Activated CD4-positive, CD25-positive, alpha-beta regulatory T cell treated with anti-CD3 and anti-CD28 coated beads, Interleukin-2, amount 50 U/mL, for 16 hours (primary cell): ENCODE results near the gene SSBP4.

Source experiments
- DNase-seq: peaks from one replicate; pipeline ENCODE4 v3.0.0-alpha.2; 2020; ENCODE audit warnings: low read depth, low spot score

The SSBP4 gene

DNA sequence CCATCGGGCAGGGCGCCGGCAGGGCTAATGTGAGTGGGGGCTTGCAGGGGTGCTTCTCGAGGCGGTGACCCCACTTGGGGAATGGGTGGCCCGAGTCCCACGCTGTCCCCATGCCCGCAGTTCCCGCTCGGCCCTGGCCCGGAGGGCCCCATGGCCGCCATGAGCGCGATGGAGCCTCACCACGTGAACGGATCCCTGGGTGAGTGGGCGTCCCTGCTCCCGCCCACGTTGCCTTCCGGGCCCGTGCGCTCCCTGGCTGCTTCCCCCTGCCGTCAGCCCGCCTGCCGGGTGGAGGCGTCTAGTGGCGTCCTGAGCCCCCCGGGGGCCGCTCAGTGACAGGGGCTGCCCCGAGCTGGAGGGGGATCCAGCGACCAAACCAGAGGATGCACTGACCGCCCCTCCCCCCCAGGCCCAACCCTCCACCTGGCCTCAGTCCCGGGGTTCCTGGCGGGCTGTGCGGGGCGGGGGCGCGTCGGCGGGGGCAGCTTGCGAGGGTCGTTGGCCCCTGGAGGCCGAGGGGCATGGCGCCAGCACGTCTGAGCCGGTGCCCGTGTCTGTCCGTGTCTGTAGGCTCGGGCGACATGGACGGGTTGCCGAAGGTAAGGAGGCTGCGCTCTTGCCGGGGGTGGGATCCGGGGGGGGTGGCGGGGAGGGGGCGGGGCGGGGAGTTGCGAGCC is 14.0 kb downstream of the SSBP4 start:
- no peak for DNase-seq

DNA sequence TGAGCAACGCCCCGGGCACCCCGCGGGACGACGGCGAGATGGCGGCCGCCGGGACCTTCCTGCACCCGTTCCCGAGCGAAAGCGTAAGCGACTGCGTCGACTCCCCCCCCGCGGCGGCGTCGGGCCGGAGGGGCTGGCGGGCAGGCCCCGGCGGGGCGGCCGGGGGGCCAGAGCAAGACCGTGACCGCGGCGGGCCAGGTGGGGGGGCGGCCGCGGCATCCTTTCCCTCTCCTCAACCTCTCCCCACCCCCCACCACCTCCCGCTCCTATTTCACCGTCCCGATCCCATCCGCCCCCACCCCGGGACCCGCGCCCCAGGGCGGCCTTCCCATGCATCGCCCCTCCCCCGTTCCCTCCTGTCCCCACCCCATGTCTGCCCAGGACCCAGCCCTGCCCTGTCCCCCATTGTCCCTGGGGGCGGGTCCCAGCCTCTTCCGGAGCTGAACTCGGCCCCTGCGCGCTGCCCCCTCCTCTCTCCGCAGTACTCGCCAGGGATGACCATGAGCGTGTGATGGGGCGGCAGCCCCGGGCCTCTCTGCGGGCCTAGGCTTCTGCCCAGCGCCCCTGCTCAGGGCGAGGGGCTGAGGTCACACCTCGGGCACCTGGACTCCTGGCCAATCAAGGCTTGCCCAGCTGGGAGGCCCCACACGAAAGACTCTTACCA is 14.7 kb downstream of the SSBP4 start:
- no peak for DNase-seq

DNA sequence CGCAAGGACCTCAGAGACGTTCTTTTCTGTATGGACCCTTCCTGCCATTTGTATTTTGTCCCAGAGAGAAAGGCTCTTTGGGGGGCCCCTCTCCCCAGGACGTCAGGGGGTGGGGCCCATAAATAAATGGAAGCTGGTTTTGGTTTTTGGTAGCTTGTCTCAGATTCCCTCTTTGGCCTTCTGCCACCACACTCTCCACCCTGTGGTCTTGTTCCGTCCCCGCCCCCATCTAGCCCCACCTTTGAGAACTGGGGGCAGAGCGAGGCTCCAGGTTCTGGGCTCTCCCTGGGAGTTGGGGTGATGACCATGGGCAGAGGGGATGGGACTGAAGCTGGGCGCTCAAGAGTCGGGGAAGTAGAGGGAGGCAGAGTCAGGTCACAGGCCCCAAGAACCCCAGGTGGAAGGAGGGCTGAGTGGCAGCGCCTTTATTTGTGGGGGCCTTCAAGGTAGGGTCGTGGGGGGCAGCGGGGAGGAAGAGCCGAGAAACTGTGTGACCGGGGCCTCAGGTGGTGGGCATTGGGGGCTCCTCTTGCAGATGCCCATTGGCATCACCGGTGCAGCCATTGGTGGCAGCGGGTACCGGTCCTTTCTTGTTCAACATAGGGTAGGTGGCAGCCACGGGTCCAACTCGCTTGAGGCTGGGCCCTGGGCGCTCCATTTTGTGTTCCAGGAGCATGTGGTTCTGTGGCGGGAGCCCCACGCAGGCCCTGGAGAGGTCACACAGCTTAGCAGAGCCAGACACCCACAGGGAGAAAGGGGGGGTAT is 15.4 kb downstream of the SSBP4 start:
- DNase-seq, result no peak

DNA sequence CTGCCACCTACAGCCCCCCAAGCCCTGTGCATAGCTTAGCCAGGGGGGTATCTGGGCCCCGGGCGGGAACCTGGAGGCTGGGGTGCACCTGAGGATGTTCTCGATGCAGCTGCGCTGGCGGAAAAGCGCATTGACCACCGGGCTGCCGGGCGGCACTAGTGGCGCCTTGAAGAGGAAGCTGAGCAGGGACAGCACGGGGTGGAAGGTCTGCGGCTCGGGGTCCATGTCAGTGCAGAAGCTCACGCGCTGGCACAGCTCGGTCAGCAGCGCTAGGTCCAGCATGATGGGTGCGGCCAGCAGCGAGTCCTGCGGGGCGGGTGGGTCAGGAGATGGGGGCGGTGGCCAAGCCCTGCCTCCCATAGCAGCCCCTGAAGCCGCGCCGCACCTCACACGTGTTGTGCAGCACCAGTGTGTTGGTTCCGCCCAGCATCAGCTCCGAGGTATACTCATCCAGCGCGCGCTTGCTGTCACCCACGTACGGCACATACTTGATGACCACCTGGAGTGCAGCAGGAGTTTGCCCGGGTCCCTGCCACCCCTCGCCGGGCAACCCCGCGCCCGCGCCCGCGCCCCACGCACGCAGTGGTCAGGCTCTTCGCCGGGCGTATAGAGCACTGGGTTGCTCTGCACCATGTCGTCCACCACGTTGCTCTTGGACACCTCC is 16.1 kb downstream of the SSBP4 start:
- no peak for DNase-seq

DNA sequence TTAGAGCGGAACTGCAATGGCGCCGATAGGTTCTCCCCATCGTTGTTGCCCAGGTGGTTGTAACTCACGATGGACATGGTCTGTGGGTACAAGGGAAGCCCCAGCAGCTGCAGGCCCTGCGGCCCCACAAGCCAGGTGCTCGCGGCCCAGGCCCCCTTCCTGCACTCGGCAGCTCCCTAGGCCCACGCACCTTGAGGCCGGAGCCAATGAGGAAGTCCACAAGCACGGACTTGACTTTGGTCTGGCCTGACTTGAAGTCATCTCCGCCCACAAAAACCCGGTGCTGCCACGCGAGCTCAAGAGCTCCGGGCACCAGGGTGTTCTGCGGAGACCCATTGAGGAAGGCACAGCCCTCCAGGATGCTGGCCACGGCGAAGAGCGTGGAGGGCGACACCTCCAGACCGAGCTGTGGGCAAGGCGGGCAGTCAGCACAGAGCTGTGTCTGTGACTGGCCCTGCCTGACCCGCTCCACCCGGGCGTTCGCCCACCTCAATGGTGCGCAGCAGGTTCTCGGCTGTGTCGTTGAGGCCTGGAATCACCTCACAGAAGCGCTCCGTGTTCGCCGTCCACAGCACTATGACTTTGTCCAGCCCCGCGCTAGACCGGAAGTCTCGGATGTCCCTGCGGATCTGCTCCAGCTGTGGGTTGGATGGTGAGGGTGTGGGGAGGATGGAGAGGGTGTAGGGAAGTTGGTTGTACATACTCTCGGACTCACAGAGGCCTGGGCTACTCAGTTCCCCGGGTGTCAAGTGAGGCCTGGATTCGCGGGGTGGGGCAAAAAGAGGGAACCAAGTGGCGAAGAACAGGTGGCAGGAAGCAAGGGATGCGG is 16.9 kb downstream of the SSBP4 start:
- DNase-seq, result no peak

DNA sequence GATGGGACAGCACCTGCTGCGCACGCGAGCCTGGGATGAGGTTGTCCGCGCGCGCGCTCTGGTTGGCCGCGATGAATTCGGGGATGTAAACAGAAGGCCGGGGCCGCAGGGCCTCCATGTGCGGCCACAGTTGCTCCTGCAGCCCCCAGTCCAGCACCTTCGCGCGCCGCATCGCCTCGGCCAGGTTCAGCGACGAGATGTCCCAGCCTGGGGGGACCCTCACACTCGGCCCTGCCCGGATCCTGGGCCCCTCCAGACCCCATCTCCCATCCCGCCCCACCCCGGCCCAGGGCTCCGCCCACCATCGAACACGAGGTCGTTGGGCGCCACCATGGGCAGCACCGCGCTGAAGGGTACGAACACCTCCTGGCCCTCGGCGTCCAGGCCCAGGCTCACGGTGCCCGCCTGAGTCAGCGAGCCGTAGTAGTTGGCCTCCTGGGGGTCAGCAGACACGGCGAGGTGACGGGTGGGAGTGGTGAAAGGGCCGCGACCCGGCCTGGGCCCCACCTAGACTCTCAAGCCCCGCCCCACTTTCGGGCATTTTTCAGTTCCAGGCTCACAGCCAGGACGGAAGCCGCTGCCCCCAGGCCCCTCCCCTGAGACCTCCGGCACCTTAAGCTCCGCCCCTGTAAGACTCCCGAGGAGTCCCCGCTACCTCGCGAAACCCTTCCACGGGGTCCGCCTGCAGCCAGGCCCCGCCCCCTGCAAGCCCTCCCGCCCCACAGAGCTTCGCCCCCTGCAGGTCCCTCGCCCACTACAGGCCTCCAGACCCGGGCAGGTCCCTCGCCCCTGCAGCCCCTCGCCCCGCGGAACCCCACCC is 17.7 kb downstream of the SSBP4 start:
- DNase-seq, result no peak

DNA sequence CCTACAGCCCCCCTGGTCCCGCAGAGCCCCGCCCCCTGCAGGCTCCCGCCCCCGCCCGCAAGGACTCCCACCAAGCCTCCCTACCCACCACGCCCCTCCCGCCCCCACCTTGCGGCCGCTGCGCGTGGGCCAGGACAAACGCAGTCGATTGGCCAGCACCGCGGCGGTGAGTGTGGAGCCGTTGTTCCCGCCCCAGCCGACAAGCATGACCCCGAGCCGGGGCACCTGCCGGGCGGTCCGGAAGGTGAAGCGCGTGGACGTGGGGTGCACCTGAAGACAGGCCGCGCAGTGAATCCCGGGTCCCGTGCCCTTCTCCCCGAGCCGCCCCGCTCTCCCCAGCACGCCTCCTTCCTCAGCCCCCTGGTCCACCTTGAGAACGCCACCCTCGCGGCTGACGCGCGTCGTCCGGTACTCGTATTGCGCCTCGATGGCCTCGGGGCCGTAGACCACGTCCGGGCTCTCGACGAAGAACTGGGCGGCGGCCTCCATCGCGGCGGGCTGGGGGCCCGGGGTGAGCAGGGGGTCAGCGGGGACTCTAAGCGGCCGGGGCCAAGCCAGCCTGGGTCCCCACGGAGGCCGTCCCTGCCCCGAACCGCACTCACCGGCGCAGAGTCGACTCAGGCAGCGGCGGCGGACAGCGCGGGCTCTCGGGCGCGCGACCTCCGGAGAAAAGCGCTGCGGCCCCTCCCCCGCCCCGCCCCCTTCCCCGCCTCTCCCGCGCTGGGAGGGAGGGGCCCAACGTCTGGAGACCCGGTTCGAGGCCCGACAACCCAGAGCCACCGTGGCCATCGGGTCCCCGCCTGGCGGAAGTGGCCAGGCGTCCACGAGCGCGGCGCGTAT is 18.5 kb downstream of the SSBP4 start, which contains the start of gene ISYNA1:
Gene ISYNA1, minus strand, starts transcription at position 643 of the 840 bp plus-strand sequence. Its CDS starts 154 bp downstream, at position 489.
- no peak for DNase-seq

DNA sequence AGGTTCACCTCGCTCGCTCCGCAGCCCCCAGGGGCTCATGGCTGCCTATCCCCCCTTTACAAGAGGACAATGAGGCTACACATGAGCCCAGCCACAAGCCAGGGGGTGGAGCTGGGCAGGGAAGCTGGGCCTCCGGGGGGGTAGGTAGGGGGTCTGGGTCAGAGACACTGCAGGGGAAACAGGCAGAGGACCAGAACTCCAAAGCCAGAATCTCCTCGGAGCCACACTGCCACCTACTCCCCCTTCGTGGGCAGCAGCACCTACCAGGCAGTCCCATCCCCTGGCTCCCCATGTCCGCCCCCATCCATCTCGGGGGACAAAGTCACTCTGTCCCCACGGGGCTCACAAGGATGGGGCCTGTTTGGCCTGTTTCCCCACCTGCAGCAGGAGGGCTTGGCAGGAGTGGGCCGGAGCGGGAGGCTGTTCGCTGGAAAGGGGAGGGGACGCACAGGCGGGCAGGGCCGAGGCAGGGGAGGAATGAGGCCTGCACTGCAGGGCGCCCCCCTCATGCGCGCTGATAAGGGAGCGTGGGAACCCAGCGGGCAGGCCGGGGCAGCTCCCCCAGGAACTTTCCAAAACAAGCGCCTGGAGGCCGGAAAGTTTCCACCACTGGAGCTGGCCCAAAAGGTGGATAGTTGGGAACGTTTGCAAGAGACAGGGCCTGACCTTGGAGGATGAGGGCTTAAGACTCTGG is 19.3 kb downstream of the SSBP4 start:
- DNase-seq, result no peak

DNA sequence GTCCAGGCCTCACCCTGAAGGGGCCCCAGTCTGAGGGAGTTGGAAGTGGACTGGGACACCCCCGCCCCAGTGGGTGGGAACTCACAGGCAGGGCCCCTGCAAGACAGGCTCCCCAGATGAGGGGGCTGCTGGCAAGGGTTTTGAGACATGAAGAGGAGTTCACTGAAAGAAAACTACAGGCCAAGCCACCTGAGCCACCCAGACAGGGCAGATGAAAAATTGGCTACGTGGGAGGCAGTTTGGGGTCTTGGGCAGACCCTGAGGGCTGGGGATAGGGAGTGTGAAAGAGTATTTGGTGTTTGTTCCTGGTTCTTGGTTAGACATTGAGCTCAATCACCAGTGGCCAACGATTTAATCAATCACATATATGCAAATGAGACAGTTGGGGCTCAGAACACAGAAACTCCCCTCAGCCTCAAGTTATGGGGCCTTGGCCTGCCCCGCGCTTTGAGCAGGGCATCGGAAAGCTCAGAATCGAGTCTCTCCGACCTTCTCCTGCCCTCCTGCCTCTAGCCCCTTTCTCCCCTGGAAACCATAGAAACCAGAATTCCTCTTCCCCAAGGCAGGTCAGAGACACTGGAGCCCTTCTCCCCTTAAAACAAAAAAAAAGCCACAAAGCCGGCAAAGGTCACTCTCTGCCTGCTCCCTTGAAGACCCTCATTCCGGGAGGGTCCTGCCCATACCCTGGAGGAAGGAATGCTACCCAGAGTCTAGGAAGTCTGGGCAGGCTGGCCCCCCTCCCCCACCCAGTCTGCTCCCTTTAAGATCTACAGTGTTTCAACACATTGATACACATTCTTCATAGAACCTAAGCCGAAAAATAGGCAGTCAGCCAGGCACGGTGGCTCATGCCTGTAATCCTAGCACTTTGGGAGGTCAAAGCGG is 20.1 kb downstream of the SSBP4 start:
- DNase-seq, result no peak

DNA sequence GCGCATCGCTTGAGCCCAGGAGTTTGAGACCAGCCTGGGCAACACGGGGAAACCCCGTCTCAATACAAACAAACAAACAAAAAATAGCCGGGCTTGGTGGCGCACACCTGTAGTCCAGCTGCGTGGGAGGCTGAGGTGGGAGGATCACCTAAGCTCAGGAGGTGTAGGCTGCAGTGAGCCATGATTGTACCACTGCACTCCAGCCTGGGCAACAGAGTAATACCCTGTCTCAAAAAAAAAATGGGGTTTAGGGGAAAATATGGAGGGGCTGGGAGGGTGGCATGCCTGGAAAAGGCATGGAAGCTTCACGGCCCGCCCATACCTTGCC is 20.7 kb downstream of the SSBP4 start:
- no peak for DNase-seq

DNA sequence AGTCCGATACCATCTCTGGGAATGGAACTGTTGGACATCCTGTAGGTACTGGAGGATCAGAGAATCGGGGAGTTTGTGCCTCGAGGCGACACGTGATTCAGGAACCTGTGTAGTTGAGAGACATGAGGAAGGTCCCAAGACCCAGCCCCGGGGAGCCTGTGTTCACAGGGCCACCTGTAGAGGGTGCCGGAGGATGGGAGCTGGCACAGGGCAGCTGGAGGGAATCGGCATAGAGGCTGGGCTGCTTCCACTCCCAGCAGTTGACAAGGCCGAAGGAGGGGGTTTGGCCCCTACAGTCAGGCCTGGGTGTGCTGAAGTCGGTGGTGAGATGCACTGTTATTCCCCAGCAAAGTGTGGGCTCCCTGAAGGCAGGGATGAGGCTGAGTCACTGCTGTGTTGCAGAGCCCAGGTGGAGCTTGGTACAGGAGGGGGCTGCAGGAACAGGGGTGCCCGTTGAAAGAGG is 21.2 kb downstream of the SSBP4 start:
- DNase-seq, result no peak

DNA sequence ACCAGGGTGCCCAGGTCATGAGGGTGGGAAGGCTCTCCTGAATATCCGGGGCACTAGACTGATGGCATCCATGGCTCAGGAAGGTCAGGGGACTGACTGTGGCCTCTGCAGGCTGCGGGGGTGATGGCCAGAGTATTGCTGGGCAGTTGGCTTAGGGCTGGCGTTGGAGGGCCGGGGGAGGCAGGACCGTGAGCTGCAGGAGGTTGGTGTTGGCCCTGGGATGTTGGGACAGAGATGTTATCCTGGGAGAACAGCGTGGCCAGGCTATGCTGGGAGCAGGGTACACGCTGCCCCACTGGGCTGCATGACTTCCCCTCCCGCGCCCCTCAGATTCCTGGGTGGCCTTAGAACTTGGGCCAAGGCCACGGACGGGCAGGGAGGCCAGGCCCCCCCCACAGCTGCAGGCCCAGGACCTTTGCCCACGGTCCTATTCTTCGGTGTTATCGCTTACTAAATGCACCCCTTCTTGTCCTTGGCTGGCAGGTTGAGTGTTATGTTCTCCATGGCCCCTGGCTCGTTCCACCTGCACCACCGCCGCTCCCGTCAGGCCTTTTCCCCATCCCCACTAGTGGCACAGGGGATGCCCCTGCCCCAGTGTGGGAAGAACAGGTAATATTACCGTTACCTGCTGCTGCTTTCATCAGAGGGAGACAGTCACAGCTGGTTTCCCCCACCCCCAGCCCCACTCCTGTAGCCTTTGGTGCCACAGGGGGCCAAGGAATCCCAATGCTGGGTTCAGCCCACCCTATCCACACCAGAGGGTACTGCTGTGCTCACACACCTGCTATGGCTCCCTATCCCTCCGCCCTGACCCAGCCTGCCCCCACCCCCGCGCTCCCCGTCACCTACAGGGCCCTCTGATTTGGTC is 22.0 kb downstream of the SSBP4 start:
- DNase-seq, result no peak

DNA sequence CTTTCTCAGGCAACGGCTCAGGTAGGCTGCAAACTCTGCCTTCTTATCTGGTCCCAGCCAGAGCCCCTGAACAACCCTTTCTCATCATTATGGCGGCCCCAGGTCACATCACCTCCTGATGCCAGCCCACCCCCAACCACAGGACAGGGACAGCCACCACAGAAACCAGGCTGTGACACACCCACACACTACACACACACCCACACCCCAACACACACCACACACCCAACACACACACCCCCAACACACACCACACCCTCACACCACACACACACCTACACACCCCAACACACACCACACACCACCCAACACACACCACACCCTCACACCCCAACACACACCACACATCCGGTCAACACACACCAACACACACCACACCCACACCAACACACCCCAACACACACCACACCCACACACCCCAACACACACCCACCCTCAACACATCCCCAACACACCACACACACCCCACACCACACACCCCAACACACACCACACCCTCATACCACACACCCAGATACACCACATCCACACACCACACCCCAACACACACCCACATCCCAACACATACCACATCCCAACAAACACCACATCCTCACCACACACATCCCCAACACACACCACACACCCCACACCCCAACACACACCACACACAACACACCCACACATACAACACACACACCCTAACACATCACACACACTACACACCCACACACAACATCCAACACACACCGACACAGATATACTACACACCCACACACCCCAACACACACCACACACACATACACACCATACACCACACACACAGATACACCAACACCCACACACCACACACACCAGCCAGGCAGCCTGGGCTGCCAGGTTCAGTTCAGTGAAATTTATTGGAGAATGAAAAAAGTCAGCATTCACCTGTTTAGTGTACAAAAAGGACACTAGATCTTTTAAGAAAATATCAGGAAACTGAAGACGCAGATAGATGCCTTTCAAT is 22.9 kb downstream of the SSBP4 start:
- no peak for DNase-seq

DNA sequence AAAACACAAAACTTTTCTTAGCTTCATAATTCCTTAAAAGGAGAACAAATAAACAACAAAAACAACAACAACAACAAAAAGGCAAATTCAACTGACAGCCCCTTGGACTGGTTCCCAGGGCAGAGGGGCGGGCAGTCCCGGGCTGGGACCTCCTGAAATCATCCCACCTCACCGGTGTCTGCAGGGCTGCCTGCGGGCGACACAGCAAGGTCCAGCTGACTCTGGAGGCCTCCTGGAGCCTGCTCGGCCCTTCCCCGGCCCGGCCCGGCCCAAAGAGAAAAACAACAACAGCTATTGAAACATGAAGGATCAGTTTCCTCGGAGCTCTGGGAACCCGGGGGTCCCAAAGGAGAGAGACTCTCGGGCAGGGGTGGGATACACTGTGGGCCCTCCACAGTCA is 23.7 kb downstream of the SSBP4 start:
- DNase-seq, result no peak

DNA sequence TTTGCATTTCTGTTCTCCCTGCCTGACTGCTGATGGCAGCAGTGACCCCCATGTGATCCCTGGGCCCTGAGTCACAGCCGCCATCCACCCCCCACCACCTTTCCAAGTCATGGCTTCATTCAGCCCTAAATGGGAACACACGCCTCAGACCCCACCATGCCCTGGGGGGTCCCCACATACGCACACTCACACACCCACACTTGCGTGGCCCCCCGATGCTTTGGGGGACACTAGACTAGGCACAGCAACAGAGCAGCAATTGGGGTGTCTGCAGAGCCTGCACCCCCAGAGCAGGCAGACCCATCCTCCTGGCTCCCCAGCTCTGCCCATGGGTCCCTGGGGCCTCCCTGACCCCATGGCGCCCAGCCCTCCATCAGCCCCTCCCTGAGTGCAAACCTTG is 24.2 kb downstream of the SSBP4 start:
- no peak for DNase-seq

DNA sequence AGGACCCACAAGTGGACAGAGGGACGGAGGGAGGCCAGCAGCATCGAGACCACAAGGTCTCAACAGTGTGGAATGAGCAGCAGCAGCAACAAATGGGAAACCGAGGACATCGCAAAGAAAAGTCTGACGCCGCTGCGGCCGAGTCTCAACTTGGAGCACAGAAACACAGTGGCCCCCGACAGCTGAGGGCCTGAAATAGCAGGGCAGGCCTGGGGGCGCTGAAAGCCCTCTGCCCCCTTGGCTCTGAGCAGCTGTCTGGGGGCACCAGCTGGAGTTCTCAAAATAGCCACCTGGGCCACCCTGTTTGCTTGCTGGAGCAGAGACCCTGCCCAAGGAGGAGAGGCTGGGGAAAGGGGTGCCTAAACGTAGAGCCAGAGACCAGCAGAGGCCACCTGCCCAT is 24.6 kb downstream of the SSBP4 start:
- no peak for DNase-seq
